GM18867 (cell line): Measurements from ENCODE around the gene SLC22A4.

ENCODE experiments used
- ATAC-seq: cut with Tn5 transposase; IDR thresholded peaks from one replicate; pipeline ENCODE4 v1.9.1; 2021; ENCODE audit warnings: mild to moderate bottlenecking, moderate library complexity; ENCODE audit not compliant: unreplicated experiment

Gene SLC22A4

DNA sequence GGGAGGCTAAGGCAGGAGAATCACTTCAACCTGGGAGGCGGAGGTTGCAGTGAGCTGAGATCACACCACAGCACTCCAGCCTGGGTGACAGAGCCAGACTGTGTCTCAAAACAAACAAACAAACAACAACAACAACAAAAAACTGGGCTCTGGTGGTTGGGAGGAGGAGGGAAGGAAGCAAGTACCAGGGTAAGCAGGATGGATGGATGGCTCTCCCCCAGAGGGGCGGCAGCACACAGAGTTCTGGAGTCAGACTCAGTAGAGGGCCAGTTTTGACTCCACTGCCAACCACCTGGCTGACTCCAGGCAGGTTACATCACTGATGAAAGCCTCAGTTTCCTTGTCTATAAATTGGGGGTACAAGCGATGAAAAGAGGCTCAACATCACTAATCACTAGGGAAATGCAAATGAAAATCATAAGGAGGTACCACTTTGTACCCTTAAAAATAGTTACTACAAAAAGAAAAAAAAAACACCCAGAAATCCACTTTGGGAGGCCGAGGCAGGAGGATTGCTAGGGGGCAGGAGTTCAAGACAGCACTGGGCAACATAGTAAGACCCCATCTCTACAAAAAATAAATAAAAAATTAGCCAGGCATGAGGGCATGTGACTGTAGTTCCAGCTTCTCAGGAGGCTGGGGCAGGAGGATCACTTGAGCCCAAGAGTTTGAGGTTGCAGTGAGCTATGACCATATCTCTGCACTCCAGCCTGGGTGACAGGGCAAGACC is 3.2 kb downstream of the SLC22A4 start:
- ATAC-seq = no peak

DNA sequence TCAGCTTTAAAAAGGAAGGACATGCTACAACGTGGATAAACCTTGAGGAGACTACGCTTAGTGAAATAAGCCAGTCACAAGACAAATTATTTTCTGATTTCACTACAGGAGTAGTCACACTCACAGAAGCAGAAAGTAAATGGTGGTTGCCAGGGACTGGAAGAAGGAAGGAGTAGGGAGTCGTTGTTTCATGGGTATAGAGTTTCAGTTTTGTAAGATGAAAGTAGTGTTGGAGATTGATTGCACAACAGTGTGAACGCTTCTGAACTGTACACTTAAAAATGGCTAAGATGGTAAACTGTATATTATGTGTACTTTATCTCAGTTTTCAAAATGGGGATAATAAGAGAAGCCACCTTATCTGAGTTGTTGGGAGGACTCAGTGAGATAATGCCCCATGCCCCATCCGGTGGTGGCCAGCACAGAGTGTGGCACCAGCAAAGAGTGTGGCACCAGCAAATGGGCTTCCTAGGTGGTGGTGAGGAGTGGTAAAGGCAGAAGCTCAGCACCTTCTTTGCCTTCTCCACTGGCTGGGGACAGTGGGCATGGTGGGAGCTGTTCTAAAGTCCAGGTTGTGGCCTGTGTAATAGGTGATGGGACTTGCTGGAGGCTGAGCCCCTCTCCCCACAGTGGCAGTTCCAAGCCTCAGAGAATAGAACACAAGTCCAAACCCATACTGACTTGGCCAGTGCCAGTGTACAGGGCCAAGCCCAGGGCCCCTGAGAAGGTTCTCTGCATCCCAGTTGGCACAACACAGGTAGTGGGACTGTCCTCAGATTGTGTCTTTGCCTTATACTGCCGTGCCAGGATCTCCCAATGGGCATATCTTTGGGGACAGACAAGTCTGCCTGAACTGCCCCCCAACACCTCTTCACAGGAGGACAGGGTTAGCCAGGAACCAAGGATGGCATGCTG is 4.4 kb downstream of the SLC22A4 start:
- no peak for ATAC-seq

GRCh38 chr5:132299917-132300316 is 5.7 kb downstream of the SLC22A4 start:
- ATAC-seq = no peak

- no peak for ATAC-seq
Observed at GRCh38 chr5:132300577-132301343, 6.6 kb downstream of the SLC22A4 start.

- no peak for ATAC-seq
Observed at GRCh38 chr5:132301344-132302271, 7.4 kb downstream of the SLC22A4 start.

DNA sequence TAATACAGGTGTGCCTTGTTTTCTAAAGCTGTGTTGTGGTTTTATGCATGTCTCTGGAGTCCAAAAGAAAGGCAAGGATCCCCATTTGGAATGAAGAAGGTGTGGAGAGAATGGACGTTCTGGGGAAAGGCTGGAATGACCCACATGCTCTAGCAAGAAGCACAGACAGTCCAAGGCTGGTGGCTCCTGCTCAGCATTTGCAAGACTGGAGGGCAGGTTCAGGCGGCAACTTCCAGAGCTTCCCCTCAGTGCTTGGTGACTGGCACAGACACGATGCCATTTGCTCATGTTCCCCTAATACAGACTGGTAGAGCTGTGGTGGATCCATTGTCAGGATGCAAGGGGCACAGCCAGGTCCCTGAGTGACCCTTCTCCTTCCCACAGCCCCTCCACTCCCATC is 8.2 kb downstream of the SLC22A4 start:
- ATAC-seq = no peak

DNA sequence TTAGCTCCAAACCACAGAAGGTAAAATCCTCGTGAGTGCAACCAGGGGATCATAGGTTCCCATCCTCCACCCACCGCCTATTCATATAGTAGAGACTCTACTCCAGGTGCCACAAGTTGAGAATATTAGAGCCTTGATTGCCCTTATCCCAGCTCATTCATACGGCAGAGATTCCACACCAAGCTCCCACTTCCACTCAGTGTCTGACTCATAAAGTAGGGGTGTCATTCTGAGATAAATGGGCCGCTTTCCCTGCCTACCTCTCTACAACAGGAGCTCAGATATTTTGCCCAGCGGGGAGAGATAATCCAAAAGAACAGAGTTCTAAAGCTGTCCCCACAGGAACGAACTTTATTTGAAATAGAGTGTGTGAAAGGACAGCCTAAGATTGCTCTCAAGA is 9.4 kb downstream of the SLC22A4 start:
- no peak for ATAC-seq

GRCh38 chr5:132305420-132305819 is 11.2 kb downstream of the SLC22A4 start:
- ATAC-seq = no peak

DNA sequence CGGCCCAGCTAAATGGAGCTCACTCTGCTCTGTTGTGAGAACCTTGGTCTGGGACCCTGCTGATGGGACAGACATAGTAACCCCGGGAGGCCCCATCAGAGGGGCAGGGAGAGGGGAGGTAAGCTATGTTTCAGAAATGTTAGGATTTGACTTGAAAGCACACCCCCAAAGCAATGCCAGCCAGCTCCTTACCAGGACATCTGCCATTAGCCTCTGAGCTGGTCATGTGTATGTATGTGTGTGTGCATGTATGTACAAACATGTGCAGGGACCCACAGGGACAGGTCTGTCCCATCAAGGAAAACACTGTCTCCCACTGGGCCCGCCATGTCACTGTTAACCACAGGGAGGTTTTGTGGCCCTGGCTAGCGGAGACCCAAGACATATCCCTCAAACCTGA is 14.5 kb downstream of the SLC22A4 start:
- ATAC-seq = no peak

GRCh38 chr5:132309679-132310078 is 15.5 kb downstream of the SLC22A4 start:
- ATAC-seq = no peak

GRCh38 chr5:132310141-132310834 is 16.1 kb downstream of the SLC22A4 start:
- no peak for ATAC-seq

GRCh38 chr5:132313366-132313765 is 19.2 kb downstream of the SLC22A4 start:
- ATAC-seq = no peak

DNA sequence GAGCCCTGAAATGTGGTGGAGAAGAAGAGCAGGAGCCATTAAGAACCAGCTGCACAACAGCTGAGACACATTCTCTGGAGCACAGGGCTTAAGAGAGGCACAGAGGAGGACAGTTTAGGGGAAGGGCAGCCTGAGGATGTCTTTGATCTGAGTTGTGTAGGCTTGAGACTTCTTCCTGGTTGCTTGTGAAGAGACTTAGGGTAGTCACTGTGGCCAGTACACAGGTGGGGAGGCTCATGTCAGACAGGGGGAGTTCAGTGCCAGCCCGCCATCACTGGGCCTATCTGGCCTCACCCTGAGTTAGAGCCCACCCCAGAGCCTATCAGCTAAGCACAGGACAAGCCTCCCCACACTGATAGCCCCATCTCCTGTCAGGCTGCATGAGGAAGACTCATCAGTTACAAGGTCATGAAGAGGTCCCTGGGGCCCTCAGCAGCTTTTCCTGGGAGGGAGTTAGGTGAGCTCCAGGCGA is 19.8 kb downstream of the SLC22A4 start:
- ATAC-seq = no peak

DNA sequence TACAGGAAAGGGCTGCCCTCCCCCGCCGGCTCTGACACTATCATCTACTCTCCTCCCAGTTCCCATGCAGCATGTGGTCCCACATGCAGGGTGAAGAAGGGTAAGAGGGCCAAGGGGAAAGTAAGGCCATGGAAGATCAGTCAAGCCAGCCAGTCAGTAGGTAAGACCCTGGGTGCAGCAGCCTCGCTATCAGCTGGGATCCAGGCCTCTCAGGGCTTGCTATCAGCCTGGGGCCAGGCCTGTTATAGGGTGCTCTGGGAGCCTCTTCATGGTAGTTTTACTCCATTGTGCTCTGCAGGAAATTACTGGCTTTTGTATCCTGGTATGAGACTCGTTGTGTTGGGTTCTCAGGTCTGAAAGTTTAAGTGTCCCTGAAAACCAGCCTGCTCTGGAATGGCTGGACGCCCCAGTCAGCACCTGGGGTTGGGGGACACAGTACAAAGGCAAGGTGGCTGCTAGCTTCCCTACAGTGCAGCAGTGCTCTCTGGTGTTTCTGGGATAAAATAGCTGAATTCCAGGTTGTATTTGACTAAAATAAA is 21.4 kb downstream of the SLC22A4 start:
- ATAC-seq = no peak

- no peak for ATAC-seq
Observed at GRCh38 chr5:132319975-132320374, 25.8 kb downstream of the SLC22A4 start.

- ATAC-seq = no peak
Observed at GRCh38 chr5:132321109-132321721, 27.0 kb downstream of the SLC22A4 start.

DNA sequence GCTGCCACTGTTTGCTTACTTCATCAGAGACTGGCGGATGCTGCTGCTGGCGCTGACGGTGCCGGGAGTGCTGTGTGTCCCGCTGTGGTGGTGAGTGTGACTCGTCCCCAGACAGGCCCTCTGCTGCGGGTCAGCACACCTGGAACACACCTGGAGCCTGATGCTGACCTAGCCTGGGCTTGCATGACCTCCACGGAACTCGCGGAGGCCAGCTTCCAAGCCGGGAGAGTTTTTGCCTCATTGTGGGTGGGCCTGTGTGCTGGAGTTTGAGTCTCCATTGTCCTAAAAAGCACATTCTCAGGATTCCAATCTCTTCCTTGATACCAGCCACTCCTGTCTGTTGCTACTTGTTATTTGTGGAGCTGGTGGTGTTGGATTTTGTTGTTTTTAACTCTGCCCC is 28.1 kb downstream of the SLC22A4 start:
- ATAC-seq = no peak

DNA sequence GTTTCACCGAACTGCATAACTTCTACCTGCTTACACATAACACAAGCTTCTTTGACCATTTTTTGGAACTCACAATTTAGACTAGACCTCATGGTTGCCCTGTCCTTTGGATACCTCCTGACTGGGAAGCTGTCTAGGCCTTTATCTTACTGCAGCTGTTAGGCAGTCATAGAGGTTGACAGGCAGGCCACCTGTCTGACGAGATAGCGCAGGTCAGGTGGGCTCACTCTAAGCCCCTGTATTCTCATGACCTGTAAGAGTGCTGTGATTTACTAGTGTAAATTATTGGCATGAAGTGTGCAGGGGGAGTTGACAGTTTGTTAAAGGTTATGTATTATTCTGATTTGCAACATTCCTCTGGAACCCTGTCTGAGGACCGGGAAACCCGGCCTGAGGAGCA is 29.0 kb downstream of the SLC22A4 start:
- ATAC-seq = no peak

DNA sequence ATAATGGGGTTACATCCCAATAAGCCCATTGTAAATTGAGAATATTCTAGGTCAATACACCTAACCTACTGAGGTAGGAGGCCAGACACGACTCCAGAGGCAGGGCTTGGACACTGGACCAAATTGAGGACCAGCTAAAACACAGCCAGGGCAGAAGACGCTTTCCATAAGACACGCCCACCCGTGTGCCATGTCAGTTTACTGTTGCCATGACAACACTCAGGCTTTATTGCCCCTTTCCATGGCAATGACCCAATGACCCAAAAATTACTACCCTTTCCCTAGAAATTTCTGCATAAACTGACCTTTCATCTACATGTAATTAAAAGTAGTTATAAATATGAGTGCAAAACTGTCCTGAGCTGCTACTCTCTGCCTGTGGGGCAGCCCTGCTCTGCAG is 31.5 kb downstream of the SLC22A4 start:
- ATAC-seq = no peak
